H9 (cell line): ENCODE data around the gene CACTIN. TPM values are rescaled to one million over a fixed set of nuclear protein-coding genes. Genes with fewer than 3 reads are reported as not detected.

Source experiments
- DNase-seq: peaks from one replicate; pipeline ENCODE4 v3.0.0-alpha.2; 2017
- H2AFZ ChIP-seq: one replicate; pipeline ENCODE4 v1.6.1; 2013; ENCODE audit warnings: mild to moderate bottlenecking, low read length, control low read depth, moderate library complexity
- H2AK5ac ChIP-seq: 2 replicates; pipeline ENCODE4 v1.6.1; 2013; ENCODE audit warnings: low read length, control low read depth, mixed read lengths; ENCODE audit not compliant: insufficient read length
- H2BK120ac ChIP-seq: one replicate; pipeline ENCODE4 v1.6.1; 2013; ENCODE audit warnings: low read depth, mild to moderate bottlenecking, low read length, control low read depth, inconsistent platforms; ENCODE audit not compliant: poor library complexity, severe bottlenecking
- H2BK12ac ChIP-seq: 2 replicates; pipeline ENCODE4 v1.6.1; 2013; ENCODE audit warnings: low read length, control low read depth, mixed read lengths, low read depth; ENCODE audit not compliant: insufficient read length
- H2BK15ac ChIP-seq: 2 replicates; pipeline ENCODE4 v1.6.1; 2013; ENCODE audit warnings: low read depth, low read length, control low read depth
- H2BK20ac ChIP-seq: one replicate; pipeline ENCODE4 v1.6.1; 2013; ENCODE audit warnings: low read depth, mild to moderate bottlenecking, low read length, control low read depth, inconsistent platforms; ENCODE audit not compliant: poor library complexity, severe bottlenecking
- H2BK5ac ChIP-seq: 2 replicates; pipeline ENCODE4 v1.6.1; 2013; ENCODE audit warnings: low read length, control low read depth, mixed read lengths; ENCODE audit not compliant: insufficient read length
- H3K14ac ChIP-seq: 2 replicates; pipeline ENCODE4 v1.6.1; 2013; ENCODE audit warnings: low read length, control low read depth; ENCODE audit not compliant: insufficient read depth
- H3K18ac ChIP-seq: 2 replicates; pipeline ENCODE4 v1.6.1; 2013; ENCODE audit warnings: low read depth, mild to moderate bottlenecking, mixed read lengths, low read length, control low read depth; ENCODE audit not compliant: insufficient read length
- H3K23ac ChIP-seq: 2 replicates; pipeline ENCODE4 v1.6.1; 2013; ENCODE audit warnings: low read length, control low read depth, mixed read lengths, low read depth; ENCODE audit not compliant: insufficient read length
- H3K23me2 ChIP-seq: 2 replicates; pipeline ENCODE4 v1.6.1; 2013; ENCODE audit warnings: low read depth, mild to moderate bottlenecking, mixed read lengths, low read length, control low read depth; ENCODE audit not compliant: insufficient read length, poor library complexity, severe bottlenecking
- H3K27ac ChIP-seq: 2 replicates; pipeline ENCODE4 v1.5.1; 2013; ENCODE audit warnings: low read length, control low read depth, mixed read lengths, low read depth; ENCODE audit not compliant: insufficient read length
- H3K27me3 ChIP-seq: 2 replicates; pipeline ENCODE4 v1.6.1; 2013; ENCODE audit warnings: low read length, control low read depth, inconsistent platforms; ENCODE audit not compliant: insufficient read depth
- H3K4ac ChIP-seq: 2 replicates; pipeline ENCODE4 v1.6.1; 2013; ENCODE audit warnings: low read depth, mild to moderate bottlenecking, control low read depth, inconsistent platforms, low read length, moderate library complexity
- H3K4me1 ChIP-seq: 2 replicates; pipeline ENCODE4 v1.6.1; 2013; ENCODE audit warnings: low read length, control low read depth, inconsistent platforms; ENCODE audit not compliant: insufficient read depth
- H3K4me2 ChIP-seq: 2 replicates; pipeline ENCODE4 v1.6.1; 2013; ENCODE audit warnings: low read length, control low read depth, mixed read lengths; ENCODE audit not compliant: insufficient read length, insufficient read depth
- H3K56ac ChIP-seq: 2 replicates; pipeline ENCODE4 v1.6.1; 2013; ENCODE audit warnings: low read depth, mild to moderate bottlenecking, mixed read lengths, low read length, control low read depth; ENCODE audit not compliant: insufficient read length
- H3K79me1 ChIP-seq: 2 replicates; pipeline ENCODE4 v1.6.1; 2013; ENCODE audit warnings: low read depth, mild to moderate bottlenecking, moderate library complexity, low read length, control low read depth, inconsistent platforms; ENCODE audit not compliant: insufficient read depth, poor library complexity, severe bottlenecking
- H3K79me2 ChIP-seq: 2 replicates; pipeline ENCODE4 v1.6.1; 2013; ENCODE audit warnings: low read length, control low read depth, inconsistent platforms; ENCODE audit not compliant: insufficient read depth
- H3K9ac ChIP-seq: 2 replicates; pipeline ENCODE4 v1.6.1; 2013; ENCODE audit warnings: low read length, control low read depth, mixed read lengths; ENCODE audit not compliant: insufficient read length; ENCODE audit errors: extremely low read depth
- H3K9me3 ChIP-seq: one replicate; pipeline ENCODE4 v1.6.1; 2013; ENCODE audit warnings: low read depth, low read length, inconsistent platforms; ENCODE audit not compliant: control insufficient read depth
- H3T11ph ChIP-seq: one replicate; pipeline ENCODE4 v1.6.1; 2013; ENCODE audit warnings: mild to moderate bottlenecking, low read length, control low read depth, inconsistent platforms
- H4K20me1 ChIP-seq: one replicate; pipeline ENCODE4 v1.6.1; 2013; ENCODE audit not compliant: control insufficient read depth, insufficient read length, insufficient read depth
- H4K5ac ChIP-seq: 2 replicates; pipeline ENCODE4 v1.6.1; 2013; ENCODE audit warnings: low read depth, mild to moderate bottlenecking, mixed read lengths, low read length, control low read depth; ENCODE audit not compliant: insufficient read length
- H4K8ac ChIP-seq: replicated peaks from 2 replicates; pipeline ENCODE4 v1.6.1; 2013; ENCODE audit warnings: low read length, control low read depth, mixed read lengths, low read depth; ENCODE audit not compliant: insufficient read length
- H4K91ac ChIP-seq: 2 replicates; pipeline ENCODE4 v1.6.1; 2013; ENCODE audit warnings: low read depth, mild to moderate bottlenecking, moderate library complexity, mixed read lengths, low read length, control low read depth; ENCODE audit not compliant: insufficient read length
- H3K27ac Mint-ChIP-seq, 3 experiments: 2 replicates in 2 of 3; 3 replicates in 1 of 3; pipeline ENCODE4 v1.8.0; 2020 to 2021; ENCODE audit warnings: mixed read lengths in 3 of 3, mild to moderate bottlenecking in 1 of 3, moderate library complexity in 1 of 3
- H3K27me3 Mint-ChIP-seq: 2 replicates; pipeline ENCODE4 v1.8.0; 2021; ENCODE audit warnings: low read depth, mild to moderate bottlenecking, moderate library complexity, mixed read lengths
- H3K36me3 Mint-ChIP-seq, 3 experiments: 2 replicates in 2 of 3; 3 replicates in 1 of 3; pipeline ENCODE4 v1.8.0; 2020 to 2021; ENCODE audit warnings: low read depth in 3 of 3, mixed read lengths in 3 of 3; ENCODE audit not compliant: insufficient read depth in 1 of 3
- H3K4me1 Mint-ChIP-seq, 2 experiments: 2 replicates each; pipeline ENCODE4 v1.8.0; 2020; ENCODE audit warnings: mixed read lengths in 2 of 2
- H3K4me3 Mint-ChIP-seq, 2 experiments: 2 replicates in 1 of 2; 3 replicates in 1 of 2; pipeline ENCODE4 v1.8.0; 2020 to 2021; ENCODE audit warnings: mild to moderate bottlenecking in 2 of 2, mixed read lengths in 2 of 2, moderate library complexity in 1 of 2
- H3K9me3 Mint-ChIP-seq, 2 experiments: 2 replicates in 1 of 2; 3 replicates in 1 of 2; pipeline ENCODE4 v1.8.0; 2020; ENCODE audit warnings: mild to moderate bottlenecking in 2 of 2, mixed read lengths in 2 of 2, moderate library complexity in 1 of 2
- WGBS: extraction: QIAGEN DNeasy Blood & Tissue Kit; methylation state at CpG from one replicate; pipeline ENCODE4 v1.1.7; 2013; ENCODE audit warnings: missing lambda C conversion rate, low lambda C conversion rate, mixed read lengths; ENCODE audit not compliant: insufficient read length; ENCODE audit errors: extremely low coverage; 5-methylcytosine and 5-hydroxymethylcytosine counted together
- total RNA-seq: library from RNA; stranded (reverse); gene quantifications from 2 replicates; pipeline ENCODE4 v1.2.1, GENCODE V29; 2021
- TF ChIP-seq, protein P1 (sequence below): fragments of 200-600 bp; sonication (generic); conservative IDR thresholded peaks from 3 replicates; pipeline ENCODE4 v1.8.0; 2021; ENCODE audit warnings: antibody characterized with exemption, mild to moderate bottlenecking

CACTIN gene
- total RNA-seq, 1 experiment from 2014 or later, result 37.3 TPM

DNA sequence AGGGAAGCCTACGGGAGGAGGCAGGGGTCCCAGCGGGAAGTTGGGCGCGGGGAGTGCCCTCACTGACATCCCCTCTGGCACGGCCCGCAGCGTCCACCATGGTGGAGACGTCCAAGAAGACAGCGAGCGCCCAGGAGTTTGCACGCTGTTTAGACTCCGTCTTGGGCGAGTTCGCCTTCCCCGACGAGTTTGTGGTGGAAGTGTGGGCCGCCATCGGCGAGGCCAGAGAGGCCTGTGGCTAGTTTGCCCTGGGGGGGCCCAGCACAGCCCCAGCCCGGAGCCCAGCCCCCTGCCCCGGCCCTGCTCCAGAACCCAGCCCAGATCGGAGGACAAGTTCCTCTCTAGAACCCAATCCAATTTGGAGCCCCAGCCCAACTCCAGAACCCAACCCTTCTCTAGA, 36.6 kb downstream of the CACTIN start:
- no peak overlapping the region for H3K23ac ChIP-seq
- Mint-ChIP-seq H3K4me3 (no peak overlapping the region), H3K27ac (no peak overlapping the region), H3K27me3 (peaks cover 75% of the 10 kb centered on the region), H3K4me1 (no peaks in the 10 kb centered on the region), H3K36me3 (no peaks in the 10 kb centered on the region; a peak in 1 of 7 replicates), H3K9me3 (peaks cover 13 to 17% of the 10 kb centered on the region in 2 experiments)
- TF ChIP-seq, protein P1, sequence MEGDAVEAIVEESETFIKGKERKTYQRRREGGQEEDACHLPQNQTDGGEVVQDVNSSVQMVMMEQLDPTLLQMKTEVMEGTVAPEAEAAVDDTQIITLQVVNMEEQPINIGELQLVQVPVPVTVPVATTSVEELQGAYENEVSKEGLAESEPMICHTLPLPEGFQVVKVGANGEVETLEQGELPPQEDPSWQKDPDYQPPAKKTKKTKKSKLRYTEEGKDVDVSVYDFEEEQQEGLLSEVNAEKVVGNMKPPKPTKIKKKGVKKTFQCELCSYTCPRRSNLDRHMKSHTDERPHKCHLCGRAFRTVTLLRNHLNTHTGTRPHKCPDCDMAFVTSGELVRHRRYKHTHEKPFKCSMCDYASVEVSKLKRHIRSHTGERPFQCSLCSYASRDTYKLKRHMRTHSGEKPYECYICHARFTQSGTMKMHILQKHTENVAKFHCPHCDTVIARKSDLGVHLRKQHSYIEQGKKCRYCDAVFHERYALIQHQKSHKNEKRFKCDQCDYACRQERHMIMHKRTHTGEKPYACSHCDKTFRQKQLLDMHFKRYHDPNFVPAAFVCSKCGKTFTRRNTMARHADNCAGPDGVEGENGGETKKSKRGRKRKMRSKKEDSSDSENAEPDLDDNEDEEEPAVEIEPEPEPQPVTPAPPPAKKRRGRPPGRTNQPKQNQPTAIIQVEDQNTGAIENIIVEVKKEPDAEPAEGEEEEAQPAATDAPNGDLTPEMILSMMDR, result no peak
- no peak overlapping the region for H2AK5ac ChIP-seq
- WGBS, result no CpG with 5 or more reads among the region's 22 CpGs
- no peak overlapping the region for H2BK120ac ChIP-seq
- no peak overlapping the region for H3K9ac ChIP-seq
- H3K27me3 ChIP-seq, result peaks cover 4% of the 10 kb centered on the region; the same call in 1 of the 2 replicates
- DNase-seq, result no peak
- no peaks in the 10 kb centered on the region for H3K79me1 ChIP-seq
- H3K4ac ChIP-seq, result no peak overlapping the region
- H4K8ac ChIP-seq, result no peak overlapping the region
- H2BK12ac ChIP-seq, result no peak overlapping the region
- no peak overlapping the region for H3K27ac ChIP-seq
- no peak overlapping the region for H3K56ac ChIP-seq
- H4K20me1 ChIP-seq, result no peaks in the 10 kb centered on the region
- H2BK5ac ChIP-seq, result no peak overlapping the region
- no peaks in the 10 kb centered on the region; the same call in 1 of the 2 replicates for H3K4me1 ChIP-seq
- peaks cover 3% of the 10 kb centered on the region for H3K23me2 ChIP-seq
- no peak overlapping the region for H3K14ac ChIP-seq
- no peak overlapping the region for H3K4me2 ChIP-seq
- no peak overlapping the region for H2BK20ac ChIP-seq
- H2AFZ ChIP-seq, result no peak overlapping the region
- no peaks in the 10 kb centered on the region for H3K9me3 ChIP-seq
- no peaks in the 10 kb centered on the region for H3K79me2 ChIP-seq
- no peak overlapping the region for H4K91ac ChIP-seq
- no peak overlapping the region for H3K18ac ChIP-seq
- H3T11ph ChIP-seq, result no peak overlapping the region
- H4K5ac ChIP-seq, result no peak overlapping the region
- no peak overlapping the region; the same call in 1 of the 2 replicates for H2BK15ac ChIP-seq
